ENCODE results near the gene DNAJC11.

Gene DNAJC11

DNA sequence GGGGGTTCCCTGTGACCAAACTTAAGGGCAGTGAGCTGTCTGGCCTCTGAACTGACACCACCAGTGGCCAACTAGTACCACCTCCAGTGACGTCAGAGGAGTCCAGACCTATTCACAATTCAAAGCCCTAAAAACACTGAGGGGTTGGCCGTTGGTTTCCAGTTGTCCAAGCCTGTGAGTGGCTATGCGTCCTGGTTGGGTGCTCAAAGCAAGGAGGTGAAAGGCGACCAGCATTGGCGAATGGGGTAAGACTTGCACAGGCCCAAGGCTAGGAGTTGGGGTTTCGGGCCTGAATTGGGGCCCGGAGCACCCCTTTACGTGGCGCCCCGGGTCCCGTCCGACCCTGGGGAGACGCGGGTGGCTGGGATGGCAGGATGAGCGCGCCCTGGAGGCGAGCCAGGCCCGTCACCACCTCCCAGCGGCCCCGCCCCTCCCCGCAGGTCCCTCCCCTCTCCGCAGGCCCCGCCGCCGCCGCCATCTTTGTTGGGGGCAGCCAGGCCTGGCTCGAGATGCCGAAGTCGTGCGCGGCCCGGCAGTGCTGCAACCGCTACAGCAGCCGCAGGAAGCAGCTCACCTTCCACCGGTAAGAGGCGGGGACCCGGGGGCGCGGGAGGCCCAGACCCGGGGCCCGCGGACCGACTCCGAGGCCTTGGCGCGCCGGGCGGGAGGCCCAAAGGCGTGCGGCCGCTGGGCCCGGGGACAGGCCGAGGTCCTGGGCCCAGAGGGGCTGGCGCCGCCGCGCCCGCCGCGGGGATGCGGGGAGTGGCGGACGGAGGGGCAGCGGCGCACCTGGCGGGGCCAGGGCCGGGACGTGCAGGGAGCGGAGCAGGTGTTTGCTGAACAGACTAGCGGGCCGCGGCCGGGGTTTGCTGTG, 76.7 kb downstream of the DNAJC11 start, which contains the start of gene THAP3:
Gene THAP3, plus strand, starts transcription at position 159 of the 874 bp plus-strand sequence. Its CDS starts 351 bp downstream, at position 510.
- H3K4me3 ChIP-seq (ENCODE audit: low read depth, low read length) = peak within 1 kb of the TSS; percentile 78
- peak; percentile 92 for DNase-seq (ENCODE audit: low read depth)
- TF ChIP-seq, protein P1, sequence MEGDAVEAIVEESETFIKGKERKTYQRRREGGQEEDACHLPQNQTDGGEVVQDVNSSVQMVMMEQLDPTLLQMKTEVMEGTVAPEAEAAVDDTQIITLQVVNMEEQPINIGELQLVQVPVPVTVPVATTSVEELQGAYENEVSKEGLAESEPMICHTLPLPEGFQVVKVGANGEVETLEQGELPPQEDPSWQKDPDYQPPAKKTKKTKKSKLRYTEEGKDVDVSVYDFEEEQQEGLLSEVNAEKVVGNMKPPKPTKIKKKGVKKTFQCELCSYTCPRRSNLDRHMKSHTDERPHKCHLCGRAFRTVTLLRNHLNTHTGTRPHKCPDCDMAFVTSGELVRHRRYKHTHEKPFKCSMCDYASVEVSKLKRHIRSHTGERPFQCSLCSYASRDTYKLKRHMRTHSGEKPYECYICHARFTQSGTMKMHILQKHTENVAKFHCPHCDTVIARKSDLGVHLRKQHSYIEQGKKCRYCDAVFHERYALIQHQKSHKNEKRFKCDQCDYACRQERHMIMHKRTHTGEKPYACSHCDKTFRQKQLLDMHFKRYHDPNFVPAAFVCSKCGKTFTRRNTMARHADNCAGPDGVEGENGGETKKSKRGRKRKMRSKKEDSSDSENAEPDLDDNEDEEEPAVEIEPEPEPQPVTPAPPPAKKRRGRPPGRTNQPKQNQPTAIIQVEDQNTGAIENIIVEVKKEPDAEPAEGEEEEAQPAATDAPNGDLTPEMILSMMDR (conservative IDR thresholded peaks at IDR 0.05; ENCODE audit: low read depth, low read length) = no peak

DNA sequence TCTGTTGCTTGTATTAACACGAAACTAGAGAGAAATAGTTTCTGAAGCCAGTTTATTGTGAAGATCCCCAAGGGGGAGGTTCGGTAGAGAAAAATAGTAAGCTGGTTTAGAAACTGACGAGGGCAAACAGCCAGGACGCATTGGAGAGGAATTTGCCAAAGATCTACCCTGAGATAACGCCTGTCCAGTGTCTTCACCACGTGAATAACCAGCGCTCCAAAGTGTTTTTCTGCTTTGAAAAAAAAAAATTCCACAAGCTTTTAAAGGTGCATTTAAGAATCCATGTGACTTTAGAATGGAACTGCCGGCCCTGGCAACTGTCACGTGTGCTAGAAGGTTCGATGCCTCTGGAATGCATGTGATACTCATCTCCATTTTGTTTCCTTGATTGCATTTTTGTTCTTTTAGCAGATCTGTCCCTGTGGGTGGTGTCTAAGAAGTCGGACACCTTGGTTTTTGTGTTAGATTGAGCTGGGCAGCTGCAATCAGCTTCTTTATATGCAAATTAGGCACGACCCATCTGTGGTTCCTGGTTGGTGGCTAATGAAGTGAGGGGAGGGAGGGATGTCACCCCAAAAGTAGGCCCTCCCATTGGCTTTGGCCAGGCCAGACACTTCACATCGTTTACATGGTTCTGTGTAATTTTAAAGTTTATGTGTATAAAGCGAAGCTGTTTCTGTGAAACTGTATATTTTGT, 78.2 kb downstream of the DNAJC11 start:
- H3K4me3 ChIP-seq (ENCODE audit: low read depth, low read length) = no peak overlapping the region
- TF ChIP-seq, protein P1 (conservative IDR thresholded peaks at IDR 0.05; ENCODE audit: low read depth, low read length) = no peak
- DNase-seq (ENCODE audit: low read depth) = peak; percentile 16

DNA sequence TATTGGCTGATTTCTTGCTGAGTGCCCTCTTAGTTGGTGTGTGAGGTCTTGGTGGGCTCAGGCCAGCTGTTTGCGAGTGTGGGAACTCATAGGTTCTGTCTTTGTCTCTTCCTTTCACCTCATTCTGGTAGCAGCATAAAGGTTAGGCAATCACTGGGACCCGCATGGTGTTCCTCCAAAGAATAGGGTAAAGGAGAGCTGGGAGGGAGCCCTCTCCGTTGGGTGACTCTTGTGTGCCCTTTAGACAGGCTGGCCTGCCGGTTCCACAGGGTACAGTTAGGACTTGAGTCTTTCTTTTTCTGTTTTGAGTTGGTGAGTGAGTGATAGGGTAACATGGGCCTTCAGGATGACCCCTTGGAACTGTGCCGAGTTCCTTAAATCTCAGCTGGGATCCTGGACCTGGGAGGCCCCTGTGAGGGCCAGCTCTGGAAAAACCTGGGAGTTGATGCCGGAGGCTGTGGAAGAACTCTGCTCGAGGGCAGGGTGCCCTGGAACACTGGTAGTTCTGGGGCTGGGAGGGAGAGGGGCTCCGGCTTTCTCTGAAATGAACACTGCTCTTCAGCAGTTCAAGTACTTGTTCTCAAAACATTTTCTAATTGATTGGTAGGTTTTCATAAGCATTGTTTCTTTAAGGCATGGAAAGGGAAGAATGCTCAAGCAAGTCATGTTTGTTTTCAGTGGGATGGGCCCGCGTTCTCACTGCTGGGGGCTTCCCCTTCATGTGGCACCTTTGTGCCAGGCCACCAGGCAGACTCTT, 79.0 kb downstream of the DNAJC11 start:
- H3K4me3 ChIP-seq (ENCODE audit: low read depth, low read length) = no peak overlapping the region
- no peak for DNase-seq (ENCODE audit: low read depth)
- TF ChIP-seq, protein P1 (conservative IDR thresholded peaks at IDR 0.05; ENCODE audit: low read depth, low read length) = no peak

DNA sequence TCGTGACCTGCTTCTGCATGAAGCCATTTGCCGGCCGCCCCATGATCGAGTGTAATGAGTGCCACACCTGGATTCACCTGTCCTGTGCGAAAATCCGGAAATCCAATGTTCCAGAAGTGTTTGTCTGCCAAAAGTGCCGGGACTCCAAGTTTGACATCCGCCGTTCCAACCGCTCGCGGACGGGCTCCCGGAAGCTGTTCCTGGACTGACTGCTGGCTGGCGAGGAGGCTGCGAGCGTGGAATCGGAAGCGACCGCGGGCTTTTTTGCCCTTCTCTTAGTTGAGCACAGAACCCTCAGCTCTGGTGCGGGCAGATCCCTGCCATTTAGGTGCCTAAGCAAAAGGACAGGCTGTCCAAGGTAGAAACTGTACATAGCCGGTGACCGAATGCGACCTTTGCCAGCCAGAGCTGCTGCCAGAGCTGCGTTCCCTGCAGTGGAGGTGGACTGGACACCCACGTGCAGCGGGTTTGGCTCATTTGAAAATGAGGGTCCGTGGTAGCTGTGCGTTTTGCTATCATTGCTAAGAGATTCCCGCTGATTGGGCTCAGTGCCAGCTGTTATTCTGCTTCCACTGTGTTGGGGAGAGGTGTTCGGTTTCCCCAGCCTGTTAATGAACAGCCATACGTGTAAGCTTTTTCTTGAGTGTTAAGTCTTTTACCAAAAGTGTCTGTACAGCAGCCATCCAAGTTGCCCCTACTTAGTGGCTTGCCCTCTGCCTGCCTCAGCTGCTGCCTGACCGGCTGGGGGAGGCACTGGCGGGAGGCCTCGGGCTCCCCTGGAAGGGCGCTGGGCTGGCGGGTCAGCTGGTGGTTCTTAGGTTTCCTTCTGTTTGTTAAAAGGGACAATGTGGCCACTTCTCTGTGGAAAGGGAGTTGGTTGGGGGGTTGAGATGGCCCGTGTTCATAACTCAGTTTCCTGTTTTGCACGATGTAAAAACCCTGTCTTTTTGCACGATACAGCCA, 79.9 kb downstream of the DNAJC11 start:
- no peak for DNase-seq (ENCODE audit: low read depth)
- TF ChIP-seq, protein P1 (conservative IDR thresholded peaks at IDR 0.05; ENCODE audit: low read depth, low read length) = no peak
- H3K4me3 ChIP-seq (ENCODE audit: low read depth, low read length) = no peak overlapping the region

DNA sequence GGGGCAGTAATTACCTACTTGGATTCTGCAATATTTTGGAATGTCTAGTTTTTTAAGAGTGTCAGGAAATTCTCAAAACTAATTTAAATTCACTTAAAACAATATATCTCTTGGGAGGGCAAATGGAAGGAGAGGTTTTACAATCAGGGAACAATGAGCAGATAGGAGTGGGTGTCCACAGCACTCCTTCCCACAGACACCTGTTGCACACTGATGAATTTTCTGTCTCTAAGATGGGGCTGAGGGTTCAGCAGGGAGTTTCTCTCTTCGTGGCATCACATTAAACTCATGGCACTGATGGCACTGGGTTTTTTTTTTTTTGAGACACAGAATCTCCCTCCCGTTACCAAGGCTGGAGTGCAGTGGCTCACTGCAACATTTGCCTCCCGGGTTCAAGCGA, 82.6 kb downstream of the DNAJC11 start:
- no peak overlapping the region for H3K4me3 ChIP-seq (ENCODE audit: low read depth, low read length)
- TF ChIP-seq, protein P1 (conservative IDR thresholded peaks at IDR 0.05; ENCODE audit: low read depth, low read length) = no peak
- DNase-seq (ENCODE audit: low read depth) = no peak
